Measurements from ENCODE around the gene CHD2. TPM values are rescaled to one million over a fixed set of nuclear protein-coding genes. Genes with fewer than 3 reads are reported as not detected.

CHD2 gene
- total and polyA plus RNA-seq, 2 donors (not counting 3 experiments of a cell fraction or from before 2014, with no cell fraction given), result 53.8 to 97.9 TPM

- DNase-seq (ENCODE audit: low read depth, low spot score) (peak; percentile 69), FAIRE-seq (peak; percentile 48)
- peak overlapping the region; percentile 86 for H3K4me2 ChIP-seq (ENCODE audit: insufficient read depth, low read length)
- peak overlapping the region; percentile 87 for H3K9ac ChIP-seq (replicated peaks; ENCODE audit: extremely low read depth, insufficient read depth, low read length)
- peak overlapping the region; percentile 90 for H3K27ac ChIP-seq (ENCODE audit: insufficient read depth, low read depth, low read length)
- no TSS peak for BruUV-seq (replicated peaks)
- intact Hi-C loops (cut with micrococcal nuclease) (loop anchor here (10.0 kb wide), 1 partner anchor 374 kb away; no protein-coding TSS in a partner anchor), dilution Hi-C loops (cut with MboI; ENCODE audit: extremely low pct_ligation_motif_present, low sequenced_read_pairs) (loop anchor here (25.0 kb wide), 1 partner anchor 97 kb away; no protein-coding TSS in a partner anchor)
- H3K36me3 ChIP-seq (ENCODE audit: control insufficient read depth in 2 of 2, extremely low read depth in 1 of 2, insufficient read depth in 2 of 2, low read length in 2 of 2), result peaks cover 0 to 3% of the 10 kb centered on the region in 2 experiments
- CTCF ChIA-PET, result interaction anchor here (1.0 to 4.2 kb wide), 7 partner anchors 9 to 194 kb away, joined by 3 to 39 read pairs (median 19); partner anchors contain the start of gene CHD2
- peak overlapping the region in 1 of 3 experiments; percentile 10 for H3K4me3 ChIP-seq (replicated peaks in 1 of 3; ENCODE audit: insufficient read depth in 1 of 3, low read depth in 1 of 3, low read length in 3 of 3)
- no peak overlapping the region for H2AFZ ChIP-seq (ENCODE audit: low read depth, low read length)
- H4K20me1 ChIP-seq (replicated peaks; ENCODE audit: control insufficient read depth, extremely low read depth, insufficient read depth, low read length), result no peaks in the 10 kb centered on the region
- TF ChIP-seq FOS (IDR thresholded peaks at IDR 0.05; ENCODE audit: borderline replicate concordance, insufficient read depth, low read length) (no peak), MYC (IDR thresholded peaks at IDR 0.05; ENCODE audit: low read depth, low read length) (no peak), POLR2A (IDR thresholded peaks at IDR 0.05; ENCODE audit: low read depth, low read length) (no peak), CTCF (IDR thresholded peaks at IDR 0.05; ENCODE audit: extremely low read depth in 1 of 2, insufficient read depth in 1 of 2, low read depth in 1 of 2, low read length in 2 of 2) (no peak), MAX (IDR thresholded peaks at IDR 0.05; ENCODE audit: insufficient read depth, insufficient read length) (no peak), POLR2AphosphoS5 (IDR thresholded peaks at IDR 0.05; ENCODE audit: insufficient read depth, low read depth, low read length) (no peak), GATA2 (IDR thresholded peaks at IDR 0.05; ENCODE audit: insufficient read depth, insufficient read length, low read depth, low read length) (no peak)
- POLR2A ChIA-PET, result interaction anchor here (0.7 to 3.5 kb wide), 6 partner anchors 9 to 101 kb away, joined by 3 to 33 read pairs (median 18); partner anchors contain the start of gene CHD2
- H3K27me3 ChIP-seq (ENCODE audit: control insufficient read depth in 2 of 2, insufficient read depth in 2 of 2, low read length in 2 of 2), result no peaks in the 10 kb centered on the region
- H3K4me1 ChIP-seq (ENCODE audit: control insufficient read depth, extremely low read depth, insufficient read depth, low read length), result peaks cover 68% of the 10 kb centered on the region
- H3K9me1 ChIP-seq (replicated peaks; ENCODE audit: control insufficient read depth, extremely low read depth, insufficient read depth, low read length), result no peaks in the 10 kb centered on the region
- H3K9me3 ChIP-seq (replicated peaks; ENCODE audit: control insufficient read depth, insufficient read depth, low read length), result no peaks in the 10 kb centered on the region
- H3K79me2 ChIP-seq (ENCODE audit: control insufficient read depth, insufficient read depth, low read length), result peaks cover 98% of the 10 kb centered on the region
Observed at GRCh38 chr15:92909136-92909781, 9.1 kb downstream of the CHD2 start.
